GM18861 (cell line): Measurements from ENCODE around the gene AADAC.
"Not testable (repeated sequence)": the region's sequence is repeated elsewhere in the genome, so short reads cannot be mapped to it uniquely, and the experiment has no call there.

ENCODE experiments used
- ATAC-seq: cut with Tn5 transposase; IDR thresholded peaks from one replicate; pipeline ENCODE4 v1.9.1; 2021; ENCODE audit not compliant: unreplicated experiment

The AADAC gene

GRCh38 chr3:151813799-151814198 lies at the start of gene AADAC:
Gene AADAC (plus strand): TSS chr3:151814116. CDS start chr3:151814163, 47 bp downstream.
- no peak for ATAC-seq

GRCh38 chr3:151764699-151765098 lies 49.2 kb upstream of the AADAC start:
- ATAC-seq, result not testable (repeated sequence)

- ATAC-seq, result no peak
Measured at GRCh38 chr3:151765685-151766084, 48.2 kb upstream of the AADAC start.

- no peak for ATAC-seq
Measured at GRCh38 chr3:151766454-151766853, 47.5 kb upstream of the AADAC start.

GRCh38 chr3:151768393-151768930 lies 45.5 kb upstream of the AADAC start:
- ATAC-seq, result no peak

- ATAC-seq, result no peak
Measured at GRCh38 chr3:151769175-151769574, 44.7 kb upstream of the AADAC start.

- ATAC-seq, result no peak
Measured at GRCh38 chr3:151770956-151771355, 43.0 kb upstream of the AADAC start.

- ATAC-seq, result no peak
Measured at GRCh38 chr3:151772825-151773480, 41.0 kb upstream of the AADAC start.

GRCh38 chr3:151774235-151774634 lies 39.7 kb upstream of the AADAC start:
- ATAC-seq, result no peak

- no peak for ATAC-seq
Measured at GRCh38 chr3:151774910-151775309, 39.0 kb upstream of the AADAC start.

- no peak for ATAC-seq
Measured at GRCh38 chr3:151775314-151776258, 38.3 kb upstream of the AADAC start.

- ATAC-seq, result no peak
Measured at GRCh38 chr3:151776259-151776740, 37.6 kb upstream of the AADAC start.

GRCh38 chr3:151777880-151778279 lies 36.0 kb upstream of the AADAC start:
- no peak for ATAC-seq

- ATAC-seq, result no peak
Measured at GRCh38 chr3:151787626-151788025, 26.3 kb upstream of the AADAC start.

GRCh38 chr3:151788401-151788800 lies 25.5 kb upstream of the AADAC start:
- ATAC-seq, result no peak

- ATAC-seq, result no peak
Measured at GRCh38 chr3:151789853-151790463, 24.0 kb upstream of the AADAC start.

- ATAC-seq, result not testable (repeated sequence)
Measured at GRCh38 chr3:151790763-151791162, 23.2 kb upstream of the AADAC start.

GRCh38 chr3:151792411-151792810 lies 21.5 kb upstream of the AADAC start:
- no peak for ATAC-seq

- no peak for ATAC-seq
Measured at GRCh38 chr3:151793636-151794035, 20.3 kb upstream of the AADAC start.

GRCh38 chr3:151794080-151794479 lies 19.8 kb upstream of the AADAC start:
- no peak for ATAC-seq

- ATAC-seq, result no peak
Measured at GRCh38 chr3:151795276-151795675, 18.6 kb upstream of the AADAC start.
